Ishikawa (cell line): Measurements from ENCODE around the gene SPATA32.

Experiments used
- CREB1 ChIP-seq: IDR thresholded peaks from 2 replicates; pipeline ENCODE4 v1.6.1; 2012; ENCODE audit warnings: low read depth
- EP300 ChIP-seq: IDR thresholded peaks from 2 replicates; pipeline ENCODE4 v1.6.1; 2012; ENCODE audit warnings: borderline replicate concordance
- RAD21 ChIP-seq: IDR thresholded peaks from 2 replicates; pipeline ENCODE4 v1.6.1; 2012; ENCODE audit warnings: low read depth
- TAF1 ChIP-seq: IDR thresholded peaks from 2 replicates; pipeline ENCODE4 v1.6.1; 2012; ENCODE audit warnings: low read depth, mild to moderate bottlenecking
- YY1 ChIP-seq: IDR thresholded peaks from 2 replicates; pipeline ENCODE4 v1.6.1; 2012; ENCODE audit warnings: low read depth
- ZBTB7A ChIP-seq: IDR thresholded peaks from 2 replicates; pipeline ENCODE4 v1.6.1; 2012; ENCODE audit warnings: low read depth
- TF ChIP-seq, protein P1 (sequence below): IDR thresholded peaks from 2 replicates; pipeline ENCODE4 v1.6.1; 2012; ENCODE audit warnings: low read depth, mild to moderate bottlenecking
- TF ChIP-seq, protein P2 (sequence below): IDR thresholded peaks from 2 replicates; pipeline ENCODE4 v1.6.1; 2012
- TF ChIP-seq, protein P3 (sequence below): IDR thresholded peaks from 2 replicates; pipeline ENCODE4 v1.6.1; 2012

DNA sequence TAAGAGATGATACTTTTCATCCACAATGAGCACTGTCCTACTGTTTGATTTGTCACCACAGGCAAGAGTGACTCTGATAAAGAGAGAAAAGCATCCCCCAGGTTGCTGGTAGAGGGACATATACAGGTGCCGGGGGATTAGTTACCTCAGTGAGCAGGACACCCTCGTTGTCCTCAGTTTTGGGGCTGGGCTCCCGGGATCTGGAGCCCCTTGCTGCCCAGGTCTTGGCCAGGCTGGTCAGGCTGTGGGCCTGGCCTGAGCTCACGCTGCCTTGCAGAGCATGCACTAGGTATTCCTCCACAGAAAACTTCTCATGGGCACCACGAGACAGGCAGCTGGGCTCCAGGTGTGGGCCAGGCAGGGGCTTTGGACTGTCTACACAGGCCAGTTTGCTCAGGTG lies 24.4 kb upstream of the SPATA32 start:
- TF ChIP-seq RAD21 = no peak
- TF ChIP-seq, protein P1, sequence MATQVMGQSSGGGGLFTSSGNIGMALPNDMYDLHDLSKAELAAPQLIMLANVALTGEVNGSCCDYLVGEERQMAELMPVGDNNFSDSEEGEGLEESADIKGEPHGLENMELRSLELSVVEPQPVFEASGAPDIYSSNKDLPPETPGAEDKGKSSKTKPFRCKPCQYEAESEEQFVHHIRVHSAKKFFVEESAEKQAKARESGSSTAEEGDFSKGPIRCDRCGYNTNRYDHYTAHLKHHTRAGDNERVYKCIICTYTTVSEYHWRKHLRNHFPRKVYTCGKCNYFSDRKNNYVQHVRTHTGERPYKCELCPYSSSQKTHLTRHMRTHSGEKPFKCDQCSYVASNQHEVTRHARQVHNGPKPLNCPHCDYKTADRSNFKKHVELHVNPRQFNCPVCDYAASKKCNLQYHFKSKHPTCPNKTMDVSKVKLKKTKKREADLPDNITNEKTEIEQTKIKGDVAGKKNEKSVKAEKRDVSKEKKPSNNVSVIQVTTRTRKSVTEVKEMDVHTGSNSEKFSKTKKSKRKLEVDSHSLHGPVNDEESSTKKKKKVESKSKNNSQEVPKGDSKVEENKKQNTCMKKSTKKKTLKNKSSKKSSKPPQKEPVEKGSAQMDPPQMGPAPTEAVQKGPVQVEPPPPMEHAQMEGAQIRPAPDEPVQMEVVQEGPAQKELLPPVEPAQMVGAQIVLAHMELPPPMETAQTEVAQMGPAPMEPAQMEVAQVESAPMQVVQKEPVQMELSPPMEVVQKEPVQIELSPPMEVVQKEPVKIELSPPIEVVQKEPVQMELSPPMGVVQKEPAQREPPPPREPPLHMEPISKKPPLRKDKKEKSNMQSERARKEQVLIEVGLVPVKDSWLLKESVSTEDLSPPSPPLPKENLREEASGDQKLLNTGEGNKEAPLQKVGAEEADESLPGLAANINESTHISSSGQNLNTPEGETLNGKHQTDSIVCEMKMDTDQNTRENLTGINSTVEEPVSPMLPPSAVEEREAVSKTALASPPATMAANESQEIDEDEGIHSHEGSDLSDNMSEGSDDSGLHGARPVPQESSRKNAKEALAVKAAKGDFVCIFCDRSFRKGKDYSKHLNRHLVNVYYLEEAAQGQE = no peak
- no peak for TF ChIP-seq EP300
- TF ChIP-seq TAF1 = no peak
- no peak for TF ChIP-seq ZBTB7A
- TF ChIP-seq, protein P2, sequence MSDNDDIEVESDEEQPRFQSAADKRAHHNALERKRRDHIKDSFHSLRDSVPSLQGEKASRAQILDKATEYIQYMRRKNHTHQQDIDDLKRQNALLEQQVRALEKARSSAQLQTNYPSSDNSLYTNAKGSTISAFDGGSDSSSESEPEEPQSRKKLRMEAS = no peak
- TF ChIP-seq YY1 = no peak
- no peak for TF ChIP-seq CREB1
- TF ChIP-seq, protein P3, sequence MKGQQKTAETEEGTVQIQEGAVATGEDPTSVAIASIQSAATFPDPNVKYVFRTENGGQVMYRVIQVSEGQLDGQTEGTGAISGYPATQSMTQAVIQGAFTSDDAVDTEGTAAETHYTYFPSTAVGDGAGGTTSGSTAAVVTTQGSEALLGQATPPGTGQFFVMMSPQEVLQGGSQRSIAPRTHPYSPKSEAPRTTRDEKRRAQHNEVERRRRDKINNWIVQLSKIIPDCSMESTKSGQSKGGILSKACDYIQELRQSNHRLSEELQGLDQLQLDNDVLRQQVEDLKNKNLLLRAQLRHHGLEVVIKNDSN = no peak
